ENCODE measurements around the gene TRAF4. TPM values are rescaled to one million over a fixed set of nuclear protein-coding genes. Genes with fewer than 3 reads are reported as not detected.

Gene TRAF4
- total RNA-seq, 4 donors from 2014 or later, result 8.4 to 66.7 (median 30.7) TPM

DNA sequence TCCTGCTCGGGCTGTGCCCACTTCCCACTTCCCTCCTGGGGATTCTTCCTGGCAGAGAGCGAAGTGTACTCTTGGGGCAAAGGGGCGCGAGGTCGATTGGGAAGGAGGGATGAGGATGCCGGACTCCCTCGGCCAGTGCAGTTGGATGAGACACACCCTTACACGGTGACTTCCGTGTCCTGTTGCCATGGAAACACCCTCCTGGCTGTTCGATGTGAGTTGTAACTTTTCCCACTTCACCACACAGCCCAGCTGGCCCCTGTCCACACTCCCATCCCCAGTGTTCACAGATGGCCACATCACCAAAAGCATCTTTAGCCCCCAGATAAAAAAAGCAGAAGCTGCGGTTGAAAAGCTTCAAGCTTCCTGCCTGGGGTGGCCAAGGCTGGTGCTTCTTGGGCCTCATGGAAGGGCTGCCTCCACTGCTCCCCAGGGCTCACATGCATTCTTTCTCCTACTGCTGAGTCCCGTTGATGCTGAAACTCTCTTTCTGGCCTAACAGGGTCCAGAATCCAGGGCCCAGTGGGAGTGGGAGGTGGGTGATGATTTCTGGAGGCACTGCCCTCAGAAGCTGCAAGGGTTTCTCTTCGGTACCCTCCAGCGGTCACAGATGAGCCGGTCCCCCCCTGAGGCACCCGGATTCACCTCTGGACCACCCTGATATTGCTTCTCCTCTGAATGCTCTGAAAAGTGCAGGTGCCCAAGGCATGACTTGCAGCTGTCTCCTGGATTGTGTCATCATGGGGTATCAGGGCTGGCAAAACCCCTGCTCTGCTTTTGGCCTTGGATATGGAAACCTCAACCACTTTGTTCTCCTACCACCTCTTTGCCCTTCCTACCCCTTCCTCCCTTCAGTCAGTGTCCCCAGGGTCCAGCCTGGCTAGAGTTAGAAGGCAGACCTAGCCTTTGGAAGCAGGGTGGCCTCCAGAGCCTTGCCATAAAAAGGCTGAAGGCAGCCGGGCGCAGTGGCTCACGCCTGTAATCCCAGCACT is 2.2 kb upstream of the TRAF4 start:
- no peak for DNase-seq (ENCODE audit: low spot score)
- ATAC-seq (ENCODE audit: low FRiP score), result no peak
- TF ChIP-seq, protein P1, sequence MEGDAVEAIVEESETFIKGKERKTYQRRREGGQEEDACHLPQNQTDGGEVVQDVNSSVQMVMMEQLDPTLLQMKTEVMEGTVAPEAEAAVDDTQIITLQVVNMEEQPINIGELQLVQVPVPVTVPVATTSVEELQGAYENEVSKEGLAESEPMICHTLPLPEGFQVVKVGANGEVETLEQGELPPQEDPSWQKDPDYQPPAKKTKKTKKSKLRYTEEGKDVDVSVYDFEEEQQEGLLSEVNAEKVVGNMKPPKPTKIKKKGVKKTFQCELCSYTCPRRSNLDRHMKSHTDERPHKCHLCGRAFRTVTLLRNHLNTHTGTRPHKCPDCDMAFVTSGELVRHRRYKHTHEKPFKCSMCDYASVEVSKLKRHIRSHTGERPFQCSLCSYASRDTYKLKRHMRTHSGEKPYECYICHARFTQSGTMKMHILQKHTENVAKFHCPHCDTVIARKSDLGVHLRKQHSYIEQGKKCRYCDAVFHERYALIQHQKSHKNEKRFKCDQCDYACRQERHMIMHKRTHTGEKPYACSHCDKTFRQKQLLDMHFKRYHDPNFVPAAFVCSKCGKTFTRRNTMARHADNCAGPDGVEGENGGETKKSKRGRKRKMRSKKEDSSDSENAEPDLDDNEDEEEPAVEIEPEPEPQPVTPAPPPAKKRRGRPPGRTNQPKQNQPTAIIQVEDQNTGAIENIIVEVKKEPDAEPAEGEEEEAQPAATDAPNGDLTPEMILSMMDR (IDR thresholded peaks at IDR 0.05), result no peak

DNA sequence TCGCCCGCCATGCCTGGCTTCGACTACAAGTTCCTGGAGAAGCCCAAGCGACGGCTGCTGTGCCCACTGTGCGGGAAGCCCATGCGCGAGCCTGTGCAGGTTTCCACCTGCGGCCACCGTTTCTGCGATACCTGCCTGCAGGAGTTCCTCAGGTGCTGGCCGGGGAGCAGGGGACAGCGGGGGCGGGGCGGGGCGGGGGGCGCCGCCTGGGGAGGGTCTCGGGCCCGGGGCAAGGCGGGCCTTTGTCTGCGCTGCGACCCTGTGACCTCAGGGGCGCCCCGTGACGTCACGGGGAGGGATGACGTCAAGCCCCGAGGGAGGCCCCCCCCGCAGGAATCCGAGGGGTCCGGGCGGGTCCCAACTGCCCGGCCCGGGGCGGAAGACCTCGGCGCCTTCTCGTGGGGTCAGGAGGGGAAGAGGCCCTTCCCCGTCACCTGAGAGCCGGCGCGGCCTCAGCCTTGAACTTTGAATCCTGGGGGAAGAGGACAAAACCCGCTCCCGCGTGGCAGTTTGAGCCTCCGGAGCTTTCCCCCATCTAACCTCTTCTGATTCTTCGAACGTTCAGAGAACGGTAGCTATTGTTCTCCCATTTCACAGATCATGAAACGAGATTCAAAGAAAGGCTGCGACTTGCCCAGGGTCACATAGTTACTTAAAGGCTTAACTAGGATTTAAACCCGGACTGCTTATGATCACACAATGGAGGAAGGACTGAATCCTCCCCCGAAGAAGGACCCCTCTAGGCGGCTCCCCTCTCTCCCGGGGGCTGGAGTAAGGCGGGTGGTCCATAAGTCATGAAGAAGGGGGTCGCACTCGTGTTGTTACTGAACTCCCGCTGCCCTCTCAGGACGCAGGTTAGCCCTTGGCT is 527 bp downstream of the TRAF4 start:
- DNase-seq (ENCODE audit: low spot score) (peak; percentile 46), ATAC-seq (ENCODE audit: low FRiP score) (peak; percentile 22)
- TF ChIP-seq, protein P1 (IDR thresholded peaks at IDR 0.05), result no peak

GRCh38 chr17:28744972-28745785 is 1.4 kb downstream of the TRAF4 start:
- DNase-seq (ENCODE audit: low spot score), result no peak
- ATAC-seq (ENCODE audit: low FRiP score), result no peak
- TF ChIP-seq, protein P1 (IDR thresholded peaks at IDR 0.05), result no peak

DNA sequence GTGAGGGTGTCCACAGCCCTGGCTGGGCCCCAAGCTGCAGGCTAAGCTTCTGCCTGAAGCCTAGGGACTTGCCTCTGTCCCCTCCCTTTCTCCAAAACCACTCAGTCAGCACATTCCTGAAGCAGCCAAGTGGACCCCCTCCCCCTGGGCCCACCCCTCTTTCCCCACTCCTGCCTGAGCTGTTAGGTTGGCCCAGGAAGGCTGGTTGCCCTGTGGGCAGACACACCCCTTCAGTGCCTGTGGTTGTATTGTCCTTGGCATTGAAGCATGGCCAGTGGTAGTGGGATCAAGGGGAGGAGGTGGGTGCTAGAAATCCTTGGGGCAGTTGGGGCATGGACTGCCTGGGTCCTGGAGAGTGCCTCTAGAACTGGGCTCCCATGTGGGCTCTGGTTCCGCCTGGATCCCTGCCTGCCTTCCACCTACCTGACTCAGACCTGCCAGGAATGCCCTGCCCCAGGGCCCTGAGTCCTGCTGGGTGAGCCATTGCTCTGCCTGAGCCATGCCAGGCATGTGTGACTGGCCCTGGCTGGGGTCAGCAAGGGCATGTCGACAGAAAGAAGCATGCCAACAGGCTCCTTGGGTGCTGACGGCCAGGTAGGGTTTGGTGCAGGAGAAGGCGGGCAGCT is 2.1 kb downstream of the TRAF4 start:
- DNase-seq (ENCODE audit: low spot score), result peak; percentile 45
- peak; percentile 45 for ATAC-seq (ENCODE audit: low FRiP score)
- TF ChIP-seq, protein P1 (IDR thresholded peaks at IDR 0.05), result no peak

- DNase-seq (ENCODE audit: low spot score) (no peak), ATAC-seq (ENCODE audit: low FRiP score) (no peak)
- TF ChIP-seq, protein P1 (IDR thresholded peaks at IDR 0.05), result no peak
Measured at GRCh38 chr17:28746611-28747050, 2.8 kb downstream of the TRAF4 start.
